Stimulated activated naive CD8-positive, alpha-beta T cell treated with anti-CD3 and anti-CD28 coated beads, Interleukin-15, amount 100 ng/mL, for 72 hours (primary cell): Measurements from ENCODE around the gene DPP6.

Source experiments
- ATAC-seq: fragments of 150-1000 bp; cut with Tn5 transposase; 2 replicates; pipeline ENCODE4 v1.10.0; 2021; ENCODE audit warnings: mild to moderate bottlenecking, moderate library complexity
- DNase-seq, 2 donors: peaks; one replicate each; pipeline ENCODE4 v3.0.0; 2021 to 2022
- H3K27ac Mint-ChIP-seq, 2 donors: one replicate each; pipeline ENCODE4 v1.8.0; 2022; ENCODE audit warnings: mild to moderate bottlenecking in 2 of 2, mixed read lengths in 2 of 2, moderate library complexity in 2 of 2
- H3K27me3 Mint-ChIP-seq: one replicate; pipeline ENCODE4 v1.8.0; 2022; ENCODE audit warnings: mixed read lengths
- H3K4me1 Mint-ChIP-seq: one replicate; pipeline ENCODE4 v1.8.0; 2022; ENCODE audit warnings: mild to moderate bottlenecking, mixed read lengths
- H3K4me3 Mint-ChIP-seq, 2 donors: one replicate each; pipeline ENCODE4 v1.8.0; 2022; ENCODE audit warnings: mild to moderate bottlenecking in 2 of 2, mixed read lengths in 2 of 2, moderate library complexity in 1 of 2
- H3K9me3 Mint-ChIP-seq, 2 donors: one replicate each; pipeline ENCODE4 v1.8.0; 2022; ENCODE audit warnings: mixed read lengths in 2 of 2

The DPP6 gene

DNA sequence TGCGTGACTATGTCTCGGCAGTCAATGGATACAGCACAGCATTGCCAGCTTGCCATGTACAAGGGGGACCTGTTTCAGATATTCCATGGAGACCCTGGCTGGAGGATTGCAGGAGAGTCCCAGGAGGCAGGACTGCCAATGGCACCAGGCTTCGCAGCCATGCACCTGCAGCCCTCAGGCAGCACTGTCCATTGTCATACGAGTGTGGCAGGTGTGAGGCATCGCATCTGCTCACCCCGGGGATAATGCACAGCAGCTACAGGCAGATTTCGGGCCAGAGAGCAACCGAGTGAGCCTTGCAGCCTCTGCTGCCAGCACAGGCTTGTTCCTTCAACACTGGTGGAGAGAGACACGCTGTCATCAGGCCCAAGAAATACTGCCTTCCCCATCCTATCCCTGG is 535.6 kb downstream of the DPP6 start:
- no peaks in the 10 kb centered on the region for H3K27me3 Mint-ChIP-seq
- DNase-seq (no peak), ATAC-seq (no peak)
- H3K27ac Mint-ChIP-seq: no peak overlapping the region
- no peak overlapping the region for H3K4me3 Mint-ChIP-seq
- H3K9me3 Mint-ChIP-seq: peaks cover 0 to 8% of the 10 kb centered on the region in 2 donors
- no peaks in the 10 kb centered on the region for H3K4me1 Mint-ChIP-seq

DNA sequence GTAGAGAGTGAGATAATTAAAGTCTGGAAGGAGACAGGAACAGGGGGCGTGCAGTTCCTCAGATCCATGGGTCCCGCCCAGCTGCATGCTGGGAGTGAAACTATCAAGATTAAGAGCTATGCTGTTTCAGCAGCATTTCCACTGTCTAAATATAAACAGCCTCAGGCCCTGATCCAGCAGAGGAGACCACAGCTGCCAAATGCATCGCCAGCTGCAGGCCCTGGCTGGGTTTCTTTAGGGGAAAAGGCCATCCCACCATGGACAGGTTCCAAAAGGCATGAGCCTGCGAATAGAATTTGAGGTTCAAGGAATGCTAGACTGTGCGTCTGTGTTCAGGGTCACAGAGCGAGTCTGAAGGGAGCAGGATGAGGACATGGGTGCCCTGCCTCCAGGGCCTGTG is 539.3 kb downstream of the DPP6 start:
- H3K27me3 Mint-ChIP-seq: peaks cover 7% of the 10 kb centered on the region
- no peak overlapping the region for H3K27ac Mint-ChIP-seq
- H3K4me1 Mint-ChIP-seq: no peaks in the 10 kb centered on the region
- no peak for ATAC-seq
- peaks cover 0 to 8% of the 10 kb centered on the region in 2 donors for H3K9me3 Mint-ChIP-seq
- no peak overlapping the region for H3K4me3 Mint-ChIP-seq
- no peak for DNase-seq

DNA sequence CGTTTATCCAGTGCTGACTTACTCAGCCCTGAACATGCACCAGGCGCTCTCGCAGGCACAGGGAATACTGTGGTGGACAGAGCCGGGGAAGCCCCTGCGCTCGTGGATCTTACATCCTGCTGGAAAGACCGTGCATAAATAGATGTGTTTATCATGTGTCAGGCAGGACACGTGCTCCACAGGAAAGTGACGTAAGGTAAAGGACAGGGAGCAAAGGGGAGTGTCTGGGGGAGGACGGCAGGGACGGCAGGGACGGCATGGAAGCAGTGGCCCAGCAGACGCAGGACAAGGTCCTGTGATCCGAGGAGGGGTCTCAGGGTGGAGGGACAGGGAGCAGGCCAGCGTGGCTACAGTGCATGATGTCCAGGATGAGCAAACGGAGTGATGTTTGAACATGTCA is 540.2 kb downstream of the DPP6 start:
- no peak for ATAC-seq
- peaks cover 7% of the 10 kb centered on the region for H3K27me3 Mint-ChIP-seq
- no peak for DNase-seq
- H3K9me3 Mint-ChIP-seq: peaks cover 0 to 8% of the 10 kb centered on the region in 2 donors
- H3K4me3 Mint-ChIP-seq: no peak overlapping the region
- no peak overlapping the region for H3K27ac Mint-ChIP-seq
- H3K4me1 Mint-ChIP-seq: no peaks in the 10 kb centered on the region

DNA sequence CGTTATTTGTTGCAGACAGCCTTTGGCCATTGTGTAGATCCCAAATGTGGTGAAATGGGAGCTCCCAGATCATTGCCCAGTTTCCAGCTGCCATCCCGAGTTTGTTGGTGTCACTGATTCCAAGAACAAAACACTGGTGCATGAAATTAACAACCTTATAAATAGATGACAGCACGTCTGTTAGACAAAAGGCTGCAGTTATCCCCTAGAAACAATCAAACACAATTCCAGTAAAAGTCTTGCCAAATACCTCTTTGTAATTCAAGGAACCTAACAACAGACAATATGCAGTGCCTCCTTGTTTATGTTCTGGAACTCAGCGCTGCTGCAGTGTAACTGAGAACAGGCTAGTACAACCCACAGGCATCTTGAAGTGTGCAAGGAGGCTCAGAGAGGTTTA is 546.2 kb downstream of the DPP6 start:
- H3K4me1 Mint-ChIP-seq: no peaks in the 10 kb centered on the region
- ATAC-seq (no peak), DNase-seq (no peak)
- no peak overlapping the region for H3K4me3 Mint-ChIP-seq
- peaks cover 3 to 8% of the 10 kb centered on the region in 2 donors for H3K9me3 Mint-ChIP-seq
- no peak overlapping the region for H3K27ac Mint-ChIP-seq
- peaks cover 7% of the 10 kb centered on the region for H3K27me3 Mint-ChIP-seq

DNA sequence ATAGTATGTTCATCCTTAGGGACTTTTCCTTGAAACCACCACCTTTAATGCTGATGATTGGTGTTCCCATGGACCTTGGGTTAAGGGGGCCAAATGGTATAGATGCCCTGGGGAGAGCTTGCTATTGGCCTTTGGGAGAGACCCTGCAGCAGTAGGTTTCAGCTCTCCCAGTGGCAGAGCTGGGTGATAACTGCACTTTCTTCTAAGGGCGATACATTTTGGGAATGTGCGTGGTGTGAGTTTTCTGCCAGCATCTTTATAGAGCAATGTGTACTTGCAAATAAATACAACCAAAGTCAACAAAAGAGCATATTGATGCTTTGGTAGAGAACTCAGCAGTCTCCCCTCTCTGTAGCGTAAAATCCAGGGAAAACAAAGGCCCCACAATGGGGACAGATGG is 546.7 kb downstream of the DPP6 start:
- Mint-ChIP-seq H3K4me3 (no peak overlapping the region), H3K4me1 (no peaks in the 10 kb centered on the region), H3K27ac (no peak overlapping the region), H3K9me3 (peaks cover 3 to 8% of the 10 kb centered on the region in 2 donors), H3K27me3 (peaks cover 7% of the 10 kb centered on the region)
- no peak for ATAC-seq
- DNase-seq: no peak

DNA sequence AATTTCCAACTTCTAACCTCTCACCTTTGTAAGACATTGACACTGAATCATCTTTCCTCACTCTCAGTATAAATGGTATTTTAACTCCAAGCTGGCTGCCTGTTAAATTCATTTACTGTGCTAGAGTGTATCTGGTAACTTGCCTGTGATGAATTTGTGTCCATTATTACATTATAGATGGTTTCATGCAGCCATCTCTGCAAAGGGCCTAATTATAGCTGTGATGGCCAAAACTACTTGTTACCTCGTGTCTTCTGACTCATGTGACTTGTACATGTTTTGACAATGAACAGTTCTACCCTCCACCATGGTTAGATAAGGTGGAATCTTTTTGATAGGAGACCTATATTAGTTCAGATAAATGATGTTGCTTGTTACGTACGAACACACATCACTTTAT is 558.7 kb downstream of the DPP6 start:
- Mint-ChIP-seq H3K27me3 (no peaks in the 10 kb centered on the region), H3K4me1 (no peaks in the 10 kb centered on the region), H3K9me3 (peaks cover 5 to 7% of the 10 kb centered on the region in 2 donors), H3K27ac (no peak overlapping the region), H3K4me3 (no peak overlapping the region)
- ATAC-seq (no peak), DNase-seq (no peak)

DNA sequence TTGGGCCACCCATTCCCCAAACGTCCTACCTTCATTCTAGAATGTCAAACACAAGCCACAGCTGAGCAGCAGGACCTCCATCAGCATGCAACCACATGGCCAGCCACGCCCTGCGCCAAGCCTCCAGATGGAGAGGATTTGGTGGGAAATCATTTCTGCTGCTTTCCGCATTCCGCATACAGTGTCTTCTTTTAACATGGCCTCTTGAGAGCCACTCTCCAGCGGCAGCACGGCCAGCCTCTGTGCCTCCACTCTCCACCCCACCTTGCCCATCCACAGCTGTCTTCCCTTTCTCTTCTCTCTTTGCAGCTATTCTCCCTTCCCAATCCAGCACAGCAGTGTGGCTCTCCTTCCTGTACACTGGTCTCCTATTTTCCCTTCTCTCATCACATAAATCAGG is 561.6 kb downstream of the DPP6 start:
- DNase-seq: no peak
- no peak for ATAC-seq
- no peak overlapping the region for H3K27ac Mint-ChIP-seq
- peaks cover 5 to 7% of the 10 kb centered on the region in 2 donors for H3K9me3 Mint-ChIP-seq
- no peaks in the 10 kb centered on the region for H3K4me1 Mint-ChIP-seq
- no peak overlapping the region for H3K4me3 Mint-ChIP-seq
- H3K27me3 Mint-ChIP-seq: no peaks in the 10 kb centered on the region

DNA sequence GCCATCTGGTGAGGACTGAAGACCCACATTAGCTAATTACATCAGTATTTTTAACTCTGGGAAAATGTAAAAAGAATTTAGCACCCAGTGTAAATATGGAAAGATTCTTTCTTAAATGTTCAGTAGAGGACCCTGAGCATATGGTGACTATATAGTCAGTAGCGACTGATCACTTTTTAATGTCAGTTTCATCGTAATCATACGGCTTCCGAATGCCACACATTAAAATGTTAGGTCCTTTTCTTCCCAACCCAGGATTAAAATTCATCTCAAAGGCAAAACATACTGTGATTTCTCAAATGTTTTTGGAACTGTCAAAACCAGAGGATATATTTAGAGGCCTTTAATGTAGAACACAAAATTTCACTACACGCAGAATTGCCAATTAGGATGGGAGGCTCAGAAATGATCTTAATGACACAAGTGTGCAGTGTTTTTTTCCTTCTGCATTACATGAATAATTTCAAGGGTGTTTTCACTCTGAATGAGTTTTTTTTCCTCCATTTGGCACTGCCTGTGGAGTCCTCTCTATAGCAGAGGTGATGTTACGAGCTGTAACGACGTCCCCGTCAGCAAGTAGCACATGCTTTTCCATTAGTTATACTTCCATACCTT is 568.0 kb downstream of the DPP6 start:
- Mint-ChIP-seq H3K27me3 (no peaks in the 10 kb centered on the region), H3K9me3 (peaks cover 4 to 7% of the 10 kb centered on the region in 2 donors), H3K4me1 (no peaks in the 10 kb centered on the region), H3K4me3 (no peak overlapping the region), H3K27ac (no peak overlapping the region)
- no peak for DNase-seq
- ATAC-seq: no peak

DNA sequence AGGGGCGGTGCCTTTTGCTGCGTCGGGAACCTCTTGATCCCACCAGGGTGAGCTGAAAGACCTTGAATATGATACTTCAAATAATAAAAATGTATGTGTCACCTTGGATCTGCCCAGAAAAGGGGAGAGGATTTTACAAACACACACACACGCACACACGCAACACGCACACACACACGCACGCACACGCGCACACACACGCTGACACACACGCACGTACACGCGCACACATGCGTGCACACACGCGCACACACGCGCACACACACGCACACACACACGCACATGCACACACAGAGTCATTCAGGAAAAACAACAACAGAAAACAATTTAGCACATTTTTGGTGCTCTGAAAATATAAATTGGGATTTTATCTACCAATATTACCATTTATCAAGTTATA is 571.2 kb downstream of the DPP6 start:
- DNase-seq: no peak
- no peak for ATAC-seq

DNA sequence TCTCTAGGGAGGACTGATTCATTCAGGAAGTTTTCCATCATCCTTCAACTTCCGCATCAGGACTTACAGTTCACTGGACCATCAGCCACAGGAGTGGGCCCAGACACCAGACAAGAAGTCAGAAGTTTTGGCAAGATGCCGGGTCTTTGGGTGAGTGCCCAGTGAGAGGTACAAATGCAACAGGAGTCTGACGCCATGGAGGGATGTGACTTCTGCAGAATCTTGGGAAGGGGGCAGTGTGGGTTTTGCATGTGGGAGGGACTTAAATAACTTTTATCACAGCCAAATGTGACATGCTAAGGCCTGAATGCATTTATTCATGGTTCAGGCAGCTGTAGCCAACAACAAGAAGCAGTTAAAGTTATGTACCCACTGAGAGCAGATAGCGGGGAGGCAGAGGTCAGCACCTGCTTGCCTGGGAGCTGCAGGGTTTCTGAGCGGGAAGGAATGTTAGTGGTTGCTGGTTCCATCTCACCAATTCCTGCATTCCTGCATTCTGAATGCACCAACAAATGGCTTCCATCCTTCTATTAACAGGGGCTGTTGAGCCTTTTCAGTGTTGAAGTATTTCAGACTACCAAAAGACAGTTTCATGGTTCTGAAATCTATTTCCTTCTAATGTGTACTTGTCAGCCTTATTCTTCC is 575.6 kb downstream of the DPP6 start:
- Mint-ChIP-seq H3K27me3 (peaks cover 7% of the 10 kb centered on the region), H3K4me3 (no peak overlapping the region), H3K27ac (no peak overlapping the region), H3K9me3 (peaks cover 4 to 7% of the 10 kb centered on the region in 2 donors), H3K4me1 (no peaks in the 10 kb centered on the region)
- DNase-seq (no peak), ATAC-seq (no peak)

More for the DNA sequence above, 571.2 kb downstream of the DPP6 start:
- H3K27me3 Mint-ChIP-seq: no peaks in the 10 kb centered on the region
- peaks cover 7 to 9% of the 10 kb centered on the region in 2 donors for H3K9me3 Mint-ChIP-seq
- H3K27ac Mint-ChIP-seq: no peak overlapping the region
- no peak overlapping the region for H3K4me3 Mint-ChIP-seq
- H3K4me1 Mint-ChIP-seq: no peaks in the 10 kb centered on the region

DNA sequence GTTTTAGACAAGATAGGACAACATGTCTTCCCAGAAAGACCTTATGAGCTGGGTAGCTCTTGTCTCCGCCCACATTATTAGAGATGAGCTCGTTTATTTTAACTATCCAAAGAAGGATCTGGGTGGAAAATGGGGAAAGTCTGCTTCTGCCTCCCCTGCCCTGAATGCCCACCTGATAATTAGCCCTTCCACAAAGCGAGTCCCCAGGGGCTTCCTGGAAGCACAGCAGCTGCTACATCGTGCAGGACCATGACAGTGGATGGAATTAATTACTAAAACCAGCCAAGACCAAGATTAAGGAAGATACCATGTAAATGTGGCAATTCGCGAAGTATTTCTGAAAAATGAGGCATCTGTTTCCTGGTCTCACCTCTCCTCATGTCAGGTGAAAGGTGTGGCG is 576.4 kb downstream of the DPP6 start:
- peaks cover 4 to 7% of the 10 kb centered on the region in 2 donors for H3K9me3 Mint-ChIP-seq
- H3K4me3 Mint-ChIP-seq: no peak overlapping the region
- no peak for ATAC-seq
- no peak overlapping the region for H3K27ac Mint-ChIP-seq
- H3K4me1 Mint-ChIP-seq: no peaks in the 10 kb centered on the region
- no peak for DNase-seq
- peaks cover 7% of the 10 kb centered on the region for H3K27me3 Mint-ChIP-seq

DNA sequence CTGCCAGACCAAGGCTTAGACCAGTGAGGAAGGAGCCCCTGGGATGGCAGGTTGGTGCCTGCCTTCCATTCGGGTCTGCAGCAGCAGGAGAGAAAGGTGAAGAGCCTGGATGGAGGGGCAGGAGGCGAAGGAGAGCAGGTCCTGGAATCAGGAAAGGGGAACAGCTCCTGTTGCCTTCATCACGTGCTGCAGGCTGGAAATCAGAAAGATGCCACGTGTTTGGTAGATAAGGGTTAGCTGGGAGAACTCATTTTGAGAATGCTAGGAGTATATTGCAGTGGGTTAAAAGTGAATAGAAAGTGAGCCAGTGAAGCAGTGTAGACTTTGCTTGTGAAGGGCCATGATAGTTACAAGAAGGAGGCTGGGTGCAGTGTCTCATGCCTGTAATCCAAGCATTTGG is 579.0 kb downstream of the DPP6 start:
- H3K4me1 Mint-ChIP-seq: no peaks in the 10 kb centered on the region
- no peak overlapping the region for H3K27ac Mint-ChIP-seq
- H3K27me3 Mint-ChIP-seq: peaks cover 7% of the 10 kb centered on the region
- DNase-seq: no peak
- peaks cover 10 to 20% of the 10 kb centered on the region in 2 donors for H3K9me3 Mint-ChIP-seq
- no peak overlapping the region for H3K4me3 Mint-ChIP-seq
- ATAC-seq: no peak

DNA sequence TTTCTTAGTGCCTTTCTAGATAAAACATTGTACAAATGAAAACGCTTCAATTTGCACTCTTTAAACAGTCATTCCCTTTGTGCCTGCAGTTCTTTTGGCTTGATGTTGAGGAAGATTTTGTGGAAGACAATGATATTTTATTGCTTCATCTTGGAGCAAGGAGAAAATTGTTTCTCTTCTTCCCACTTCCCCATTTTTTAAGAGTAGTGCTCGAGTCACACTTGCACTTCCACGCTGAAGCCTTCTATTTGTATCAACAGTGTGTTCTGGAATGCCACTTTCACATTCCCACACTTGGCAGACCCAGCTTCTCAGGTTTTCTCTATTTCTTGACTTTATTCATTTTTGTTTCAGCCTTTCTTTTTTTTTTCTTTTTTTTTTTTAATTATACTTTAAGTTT is 581.4 kb downstream of the DPP6 start:
- H3K9me3 Mint-ChIP-seq: peaks cover 6 to 29% of the 10 kb centered on the region in 2 donors
- no peak overlapping the region for H3K4me3 Mint-ChIP-seq
- no peak for ATAC-seq
- no peak for DNase-seq
- H3K4me1 Mint-ChIP-seq: no peaks in the 10 kb centered on the region
- no peak overlapping the region for H3K27ac Mint-ChIP-seq
- H3K27me3 Mint-ChIP-seq: peaks cover 7% of the 10 kb centered on the region

DNA sequence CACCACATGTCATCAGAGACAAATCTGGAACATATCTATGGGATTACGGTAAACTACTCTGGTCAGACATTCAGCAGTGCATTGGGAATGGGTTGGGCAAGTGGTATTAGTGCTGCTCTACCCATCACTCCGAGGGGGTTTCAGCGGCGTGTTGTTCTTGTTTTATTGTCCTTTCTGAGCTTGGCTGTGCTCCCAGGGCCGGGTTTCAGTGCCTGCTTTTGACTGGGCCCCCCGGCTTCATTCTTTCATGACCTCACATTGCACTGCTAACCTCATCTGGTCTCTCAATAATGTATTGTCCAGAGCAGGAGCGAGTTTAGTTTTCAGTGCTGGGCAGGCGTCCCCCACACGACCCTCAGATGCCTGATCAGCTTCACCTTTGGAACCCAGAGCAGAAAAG is 586.1 kb downstream of the DPP6 start:
- Mint-ChIP-seq H3K9me3 (peaks cover 6 to 22% of the 10 kb centered on the region in 2 donors), H3K4me1 (no peaks in the 10 kb centered on the region), H3K27ac (no peak overlapping the region), H3K4me3 (no peak overlapping the region), H3K27me3 (peaks cover 9% of the 10 kb centered on the region)
- DNase-seq (no peak), ATAC-seq (no peak)

DNA sequence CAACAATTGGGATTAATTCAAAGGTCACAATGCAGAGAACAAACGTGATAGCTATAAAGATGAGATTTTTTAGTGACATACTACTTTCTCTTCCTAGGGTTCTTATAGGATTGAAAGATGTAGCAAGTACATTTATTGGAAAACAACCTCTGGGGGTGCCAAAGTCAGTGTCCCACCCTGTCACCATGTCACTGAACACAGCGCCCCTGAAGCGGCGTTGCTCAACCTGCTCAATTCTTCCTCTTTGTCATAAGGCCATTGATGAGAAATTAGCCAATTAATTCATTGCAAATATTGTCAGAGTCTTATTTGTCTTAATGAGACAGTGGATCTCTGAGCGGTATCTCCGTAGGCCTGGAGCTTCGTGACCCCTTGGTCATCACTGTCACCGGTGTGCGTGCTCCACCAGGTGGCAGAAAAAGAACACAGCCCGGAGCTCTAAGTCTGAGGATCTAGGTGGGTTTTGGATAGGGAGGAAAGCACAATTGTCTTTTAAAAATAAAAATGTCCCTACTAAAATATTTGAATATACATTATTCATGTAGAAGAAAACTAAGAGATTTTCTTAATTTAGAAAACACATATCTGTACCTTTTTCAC is 588.2 kb downstream of the DPP6 start:
- H3K4me1 Mint-ChIP-seq: no peaks in the 10 kb centered on the region
- DNase-seq: no peak
- peaks cover 0 to 15% of the 10 kb centered on the region in 2 donors for H3K9me3 Mint-ChIP-seq
- H3K27me3 Mint-ChIP-seq: peaks cover 9% of the 10 kb centered on the region
- H3K27ac Mint-ChIP-seq: no peak overlapping the region
- no peak for ATAC-seq
- H3K4me3 Mint-ChIP-seq: no peak overlapping the region

DNA sequence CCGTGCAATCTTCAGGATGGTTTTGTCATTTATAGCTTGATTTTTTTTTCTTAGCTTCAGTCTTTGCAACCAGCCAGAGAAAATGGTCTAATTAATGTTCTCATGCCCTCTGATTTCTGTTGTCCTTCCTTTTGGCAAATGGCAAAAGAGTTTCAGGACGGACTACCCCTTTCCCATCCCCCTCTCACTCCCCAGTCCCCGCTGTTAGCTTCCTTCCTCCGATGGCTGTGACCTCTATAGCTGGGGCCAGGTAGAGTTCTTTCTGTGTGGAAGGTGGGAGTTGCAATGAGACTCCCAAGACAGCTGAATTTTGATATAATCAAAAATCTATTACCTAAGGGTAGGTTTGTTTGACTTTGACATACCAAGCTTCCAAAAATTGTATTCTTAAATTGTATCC is 588.7 kb downstream of the DPP6 start:
- ATAC-seq (no peak), DNase-seq (no peak)
- Mint-ChIP-seq H3K9me3 (peaks cover 0 to 11% of the 10 kb centered on the region in 2 donors), H3K27me3 (peaks cover 9% of the 10 kb centered on the region), H3K4me1 (no peaks in the 10 kb centered on the region), H3K4me3 (no peak overlapping the region), H3K27ac (no peak overlapping the region)
